Stomach (tissue), 4 donors: ENCODE results near the gene PREPL.

Source experiments
- EP300 ChIP-seq: sonication (generic); formaldehyde crosslinking; IDR thresholded peaks from one replicate; pipeline ENCODE4 v1.6.1; 2017; ENCODE audit warnings: antibody characterized with exemption
- POLR2A ChIP-seq, 4 donors: fragments of 450-650 bp; IDR thresholded peaks; one replicate each; pipeline ENCODE4 v1.6.1; 2016; ENCODE audit warnings: antibody characterized with exemption in 4 of 4, control low read depth in 2 of 4, mild to moderate bottlenecking in 1 of 4, moderate library complexity in 1 of 4
- POLR2AphosphoS5 ChIP-seq, 3 donors: sonication (generic); formaldehyde crosslinking; IDR thresholded peaks; one replicate each; pipeline ENCODE4 v1.6.1; 2016; ENCODE audit warnings: antibody characterized with exemption in 3 of 3
- TF ChIP-seq, protein P1 (sequence below), 7 experiments: fragments of 450-650 bp in 4 of 7; fragments of 200-600 bp in 3 of 7; sonication (generic) in 3 of 7; IDR thresholded peaks; one replicate each; pipeline ENCODE4 v1.5.1; 2016 to 2019; ENCODE audit warnings: antibody characterized with exemption in 7 of 7, control low read depth in 2 of 7, mild to moderate bottlenecking in 1 of 7

GRCh38 chr2:44369392-44369791 is 8.1 kb upstream of the PREPL start:
- TF ChIP-seq, protein P1, sequence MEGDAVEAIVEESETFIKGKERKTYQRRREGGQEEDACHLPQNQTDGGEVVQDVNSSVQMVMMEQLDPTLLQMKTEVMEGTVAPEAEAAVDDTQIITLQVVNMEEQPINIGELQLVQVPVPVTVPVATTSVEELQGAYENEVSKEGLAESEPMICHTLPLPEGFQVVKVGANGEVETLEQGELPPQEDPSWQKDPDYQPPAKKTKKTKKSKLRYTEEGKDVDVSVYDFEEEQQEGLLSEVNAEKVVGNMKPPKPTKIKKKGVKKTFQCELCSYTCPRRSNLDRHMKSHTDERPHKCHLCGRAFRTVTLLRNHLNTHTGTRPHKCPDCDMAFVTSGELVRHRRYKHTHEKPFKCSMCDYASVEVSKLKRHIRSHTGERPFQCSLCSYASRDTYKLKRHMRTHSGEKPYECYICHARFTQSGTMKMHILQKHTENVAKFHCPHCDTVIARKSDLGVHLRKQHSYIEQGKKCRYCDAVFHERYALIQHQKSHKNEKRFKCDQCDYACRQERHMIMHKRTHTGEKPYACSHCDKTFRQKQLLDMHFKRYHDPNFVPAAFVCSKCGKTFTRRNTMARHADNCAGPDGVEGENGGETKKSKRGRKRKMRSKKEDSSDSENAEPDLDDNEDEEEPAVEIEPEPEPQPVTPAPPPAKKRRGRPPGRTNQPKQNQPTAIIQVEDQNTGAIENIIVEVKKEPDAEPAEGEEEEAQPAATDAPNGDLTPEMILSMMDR (IDR thresholded peaks at IDR 0.05): no peak
- TF ChIP-seq POLR2AphosphoS5 (IDR thresholded peaks at IDR 0.05) (no peak), POLR2A (IDR thresholded peaks at IDR 0.05) (no peak), EP300 (no peak)
